Smooth muscle cell (in vitro differentiated cells): ENCODE data around the gene AIFM3. TPM values are rescaled to one million over a fixed set of nuclear protein-coding genes. Genes with fewer than 3 reads are reported as not detected.

Experiments used
- DNase-seq: peaks from one replicate; lab custom pipeline; 2025; ENCODE audit not compliant: unreplicated experiment; lab: John Stamatoyannopoulos, UW
- H2AFZ ChIP-seq: fragments of 200-600 bp; sonication (generic); 2 replicates; pipeline ENCODE4 v1.6.0; 2016; ENCODE audit warnings: antibody characterized with exemption, low read depth, mild to moderate bottlenecking
- H3F3A ChIP-seq: fragments of 200-600 bp; sonication (generic); 2 replicates; pipeline ENCODE4 v1.6.0; 2017; ENCODE audit warnings: antibody characterized with exemption, low read depth
- H3K27ac ChIP-seq: fragments of 200-600 bp; sonication (generic); 2 replicates; pipeline ENCODE4 v1.5.1; 2016; ENCODE audit warnings: low read depth, mild to moderate bottlenecking
- H3K27me3 ChIP-seq: fragments of 200-600 bp; sonication (generic); 2 replicates; pipeline ENCODE4 v1.6.1; 2016; ENCODE audit warnings: low read depth, mild to moderate bottlenecking
- H3K36me3 ChIP-seq: fragments of 200-600 bp; sonication (generic); 2 replicates; pipeline ENCODE4 v1.5.1; 2016; ENCODE audit warnings: low read depth
- H3K4me1 ChIP-seq: fragments of 200-600 bp; sonication (generic); 2 replicates; pipeline ENCODE4 v1.5.1; 2016; ENCODE audit warnings: low read depth
- H3K4me2 ChIP-seq: fragments of 200-600 bp; sonication (generic); 2 replicates; pipeline ENCODE4 v1.6.0; 2016; ENCODE audit warnings: mild to moderate bottlenecking
- H3K4me3 ChIP-seq: fragments of 200-600 bp; sonication (generic); 2 replicates; pipeline ENCODE4 v1.5.1; 2016; ENCODE audit warnings: mild to moderate bottlenecking
- H3K79me2 ChIP-seq: fragments of 200-600 bp; sonication (generic); 2 replicates; pipeline ENCODE4 v1.6.0; 2016; ENCODE audit warnings: low read depth, mild to moderate bottlenecking
- H3K9ac ChIP-seq: fragments of 200-600 bp; sonication (generic); 2 replicates; pipeline ENCODE4 v1.6.0; 2016; ENCODE audit warnings: low read depth
- H3K9me3 ChIP-seq: fragments of 200-600 bp; sonication (generic); replicated peaks from 2 replicates; pipeline ENCODE4 v1.5.1; 2016; ENCODE audit warnings: low read depth
- H4K20me1 ChIP-seq: fragments of 200-600 bp; sonication (generic); 2 replicates; pipeline ENCODE4 v1.6.0; 2016; ENCODE audit warnings: low read depth
- whole genome bisulfite sequencing: methylation state at CpG from one replicate; pipeline ENCODE4 v1.1.7; 2016; ENCODE audit warnings: low lambda C conversion rate; 5-methylcytosine and 5-hydroxymethylcytosine counted together
- polyA plus RNA-seq: library from polyadenylated mRNA; unstranded; fragments of >200 nt; fragmentation: Nextera tagmentation; extraction: Ambion mirVana; gene quantifications from 2 replicates; pipeline ENCODE4 v1.2.1, GENCODE V29; 2016
- total RNA-seq: library from RNA; depleted of rRNA; stranded (reverse); fragments of >200 nt; gene quantifications from 2 replicates; pipeline ENCODE4 v1.2.3, GENCODE V29; 2014
- TF ChIP-seq, protein P1 (sequence below): fragments of 200-600 bp; sonication (generic); IDR thresholded peaks from 2 replicates; pipeline ENCODE4 v1.5.1; 2017; ENCODE audit warnings: borderline replicate concordance, mild to moderate bottlenecking, antibody characterized with exemption; ENCODE audit not compliant: insufficient read depth, poor library complexity, severe bottlenecking

The AIFM3 gene
- total and polyA plus RNA-seq, 2 experiments from 2014 or later = 0.85 TPM; not detected in 1

DNA sequence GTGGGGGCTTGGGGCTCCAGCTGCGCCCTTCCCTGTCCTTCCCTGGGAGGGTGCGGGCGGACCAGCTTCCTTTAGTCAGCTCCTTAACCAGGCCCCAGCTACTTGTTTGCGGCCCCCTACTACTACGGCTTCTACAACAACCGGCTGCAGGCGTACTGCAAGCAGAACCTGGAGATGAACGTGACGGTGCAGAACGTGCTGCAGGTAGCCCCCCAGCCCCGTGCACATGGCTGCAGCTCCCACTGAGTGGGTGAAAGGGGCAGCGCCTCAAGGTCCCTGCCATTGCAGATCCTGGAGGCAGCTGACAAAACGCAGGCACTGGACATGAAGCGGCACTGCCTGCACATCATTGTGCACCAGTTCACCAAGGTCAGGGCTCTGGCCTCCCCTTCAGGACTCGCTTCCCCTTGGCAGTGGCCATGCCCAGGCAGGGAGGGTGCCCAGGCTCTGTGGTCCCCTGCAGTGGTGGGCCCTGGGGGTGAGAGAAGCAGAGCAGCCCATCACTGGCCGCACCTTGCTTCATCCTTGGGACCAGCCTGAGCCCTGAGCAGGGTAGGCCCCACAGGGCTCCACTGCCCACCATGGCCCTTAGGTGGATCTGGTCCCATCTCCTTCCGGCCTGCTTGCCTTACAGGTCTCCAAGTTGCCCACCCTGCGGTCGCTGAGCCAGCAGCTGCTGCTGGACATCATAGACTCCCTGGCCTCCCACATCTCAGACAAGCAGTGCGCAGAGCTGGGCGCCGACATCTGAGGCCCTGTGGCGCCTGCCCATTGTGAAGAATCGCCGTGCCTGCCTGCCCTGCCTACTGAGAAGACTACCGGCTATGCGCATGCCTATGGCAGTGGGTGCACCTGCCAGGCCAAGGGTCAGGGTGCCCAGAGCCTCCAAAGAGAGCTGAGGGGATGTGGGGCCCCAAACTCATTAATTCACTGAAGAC is 29.8 kb downstream of the AIFM3 start:
- Histone ChIP-seq H3K9me3 (no peaks in the 10 kb centered on the region), H3K4me3 (no peak overlapping the region), H3K27ac (no peak overlapping the region), H3K9ac (no peak overlapping the region), H3K36me3 (no peaks in the 10 kb centered on the region), H4K20me1 (no peaks in the 10 kb centered on the region), H3F3A (no peaks in the 10 kb centered on the region), H3K4me1 (peaks cover 8% of the 10 kb centered on the region), H3K4me2 (no peak overlapping the region), H2AFZ (no peak overlapping the region), H3K79me2 (peaks cover 9% of the 10 kb centered on the region), H3K27me3 (no peaks in the 10 kb centered on the region)
- no peak for DNase-seq
- TF ChIP-seq, protein P1, sequence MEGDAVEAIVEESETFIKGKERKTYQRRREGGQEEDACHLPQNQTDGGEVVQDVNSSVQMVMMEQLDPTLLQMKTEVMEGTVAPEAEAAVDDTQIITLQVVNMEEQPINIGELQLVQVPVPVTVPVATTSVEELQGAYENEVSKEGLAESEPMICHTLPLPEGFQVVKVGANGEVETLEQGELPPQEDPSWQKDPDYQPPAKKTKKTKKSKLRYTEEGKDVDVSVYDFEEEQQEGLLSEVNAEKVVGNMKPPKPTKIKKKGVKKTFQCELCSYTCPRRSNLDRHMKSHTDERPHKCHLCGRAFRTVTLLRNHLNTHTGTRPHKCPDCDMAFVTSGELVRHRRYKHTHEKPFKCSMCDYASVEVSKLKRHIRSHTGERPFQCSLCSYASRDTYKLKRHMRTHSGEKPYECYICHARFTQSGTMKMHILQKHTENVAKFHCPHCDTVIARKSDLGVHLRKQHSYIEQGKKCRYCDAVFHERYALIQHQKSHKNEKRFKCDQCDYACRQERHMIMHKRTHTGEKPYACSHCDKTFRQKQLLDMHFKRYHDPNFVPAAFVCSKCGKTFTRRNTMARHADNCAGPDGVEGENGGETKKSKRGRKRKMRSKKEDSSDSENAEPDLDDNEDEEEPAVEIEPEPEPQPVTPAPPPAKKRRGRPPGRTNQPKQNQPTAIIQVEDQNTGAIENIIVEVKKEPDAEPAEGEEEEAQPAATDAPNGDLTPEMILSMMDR = no peak
- WGBS = 98% methylated on average over 27 of the region's 27 CpGs

DNA sequence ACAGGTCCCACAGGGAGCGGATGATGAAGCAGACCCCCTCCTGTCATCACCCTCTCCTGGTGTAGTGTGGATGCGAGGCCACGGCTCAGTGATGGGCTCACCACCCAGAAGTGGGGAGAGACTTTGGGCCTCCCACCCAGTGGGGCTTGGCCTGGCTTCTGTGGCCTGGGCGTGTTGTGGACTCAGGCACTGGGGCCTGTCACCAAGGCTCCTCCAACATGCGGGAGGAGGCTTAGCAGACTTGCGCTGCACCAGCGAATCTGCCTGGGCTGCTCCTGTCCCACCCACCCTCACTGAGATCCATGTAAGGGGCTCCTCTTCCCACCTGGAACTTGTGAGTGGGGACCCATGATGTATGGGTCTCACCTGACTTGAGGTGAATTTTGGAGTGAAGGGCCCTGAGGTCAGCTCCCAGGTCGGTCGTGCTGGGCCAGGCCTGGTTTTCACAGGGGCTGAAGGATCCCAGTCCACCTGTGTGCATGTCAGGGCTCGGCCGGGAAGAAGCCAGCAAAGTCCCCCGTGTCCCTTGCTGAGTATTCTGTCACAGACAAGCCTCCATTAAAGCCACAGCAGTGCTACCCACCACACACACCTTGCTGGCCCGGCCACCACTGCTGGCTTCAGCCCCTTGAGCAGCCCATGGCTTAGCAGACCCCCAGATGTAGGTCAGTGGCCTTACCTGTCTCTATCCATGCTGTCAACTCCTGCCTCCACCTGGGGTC is 30.6 kb downstream of the AIFM3 start:
- no peak overlapping the region for H3K4me2 ChIP-seq

DNA sequence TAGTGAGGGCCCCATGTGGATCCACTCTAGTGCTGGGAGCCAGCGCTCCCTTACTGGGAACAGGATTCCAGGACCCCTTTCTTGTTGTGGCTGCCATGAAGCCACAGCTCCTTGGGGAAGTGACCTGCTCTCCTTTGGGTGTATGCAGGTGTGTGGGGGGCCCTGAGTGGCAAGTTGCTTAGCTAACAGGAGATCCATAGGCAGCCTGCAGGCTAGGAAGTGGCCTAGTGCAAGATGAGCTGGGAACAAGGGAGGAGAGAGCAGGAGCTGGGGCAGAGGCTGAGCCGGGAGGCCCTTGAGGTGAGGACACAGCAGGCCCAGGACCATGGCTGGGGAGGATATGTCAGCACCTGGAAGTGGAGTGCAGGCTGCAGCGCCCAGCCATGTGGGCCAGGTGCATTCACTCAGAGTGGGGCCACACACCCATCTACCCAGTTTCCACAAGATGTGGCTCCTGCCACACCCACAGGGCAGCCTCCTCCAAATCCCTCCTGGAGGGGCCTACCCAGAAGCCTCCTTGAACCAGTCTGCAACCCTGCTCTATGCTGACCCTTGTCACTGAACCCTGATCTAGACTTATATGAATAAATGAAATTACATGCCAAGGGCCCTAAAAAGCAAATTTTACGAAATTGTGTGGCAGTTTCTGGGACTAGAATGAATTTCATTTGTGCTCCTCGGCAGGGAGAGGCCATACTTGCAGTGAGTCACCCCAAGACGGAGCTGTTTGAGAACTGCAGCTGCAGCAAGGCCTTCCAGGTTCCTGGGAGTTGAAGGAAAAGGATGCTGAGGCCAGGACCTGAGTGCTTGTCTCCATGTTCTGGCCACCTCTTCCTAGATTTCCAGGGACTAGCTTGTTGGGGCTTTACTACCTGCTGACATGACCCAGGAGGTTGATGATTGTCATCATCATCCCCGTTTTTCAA is 31.6 kb downstream of the AIFM3 start:
- Histone ChIP-seq H3K9me3 (no peaks in the 10 kb centered on the region), H3K9ac (no peak overlapping the region), H3K27me3 (no peaks in the 10 kb centered on the region), H3K36me3 (no peaks in the 10 kb centered on the region), H2AFZ (no peak overlapping the region), H3K4me1 (peaks cover 13% of the 10 kb centered on the region), H3K4me2 (no peak overlapping the region), H3F3A (peaks cover 6% of the 10 kb centered on the region), H3K79me2 (peaks cover 9% of the 10 kb centered on the region), H3K4me3 (no peak overlapping the region), H4K20me1 (no peaks in the 10 kb centered on the region), H3K27ac (no peak overlapping the region)
- TF ChIP-seq, protein P1 = no peak
- 82% methylated on average over 7 of the region's 7 CpGs for WGBS
- DNase-seq = no peak

More for the DNA sequence above, 30.6 kb downstream of the AIFM3 start:
- Histone ChIP-seq H3K9me3 (no peaks in the 10 kb centered on the region), H2AFZ (no peak overlapping the region), H3K27ac (no peak overlapping the region), H3K4me3 (no peak overlapping the region), H4K20me1 (no peaks in the 10 kb centered on the region), H3K9ac (no peak overlapping the region), H3K79me2 (peaks cover 9% of the 10 kb centered on the region), H3K36me3 (no peaks in the 10 kb centered on the region), H3F3A (no peaks in the 10 kb centered on the region), H3K27me3 (no peaks in the 10 kb centered on the region), H3K4me1 (peaks cover 8% of the 10 kb centered on the region)
- no peak for DNase-seq
- TF ChIP-seq, protein P1 = no peak
- WGBS = 91% methylated on average over 13 of the region's 13 CpGs
